HG03039 (cell line): ENCODE results near the gene AMPH.

Experiments
- ATAC-seq: cut with Tn5 transposase; IDR thresholded peaks from one replicate; pipeline ENCODE4 v1.9.1; 2021; ENCODE audit warnings: mild to moderate bottlenecking, moderate library complexity; ENCODE audit not compliant: unreplicated experiment

The AMPH gene

DNA sequence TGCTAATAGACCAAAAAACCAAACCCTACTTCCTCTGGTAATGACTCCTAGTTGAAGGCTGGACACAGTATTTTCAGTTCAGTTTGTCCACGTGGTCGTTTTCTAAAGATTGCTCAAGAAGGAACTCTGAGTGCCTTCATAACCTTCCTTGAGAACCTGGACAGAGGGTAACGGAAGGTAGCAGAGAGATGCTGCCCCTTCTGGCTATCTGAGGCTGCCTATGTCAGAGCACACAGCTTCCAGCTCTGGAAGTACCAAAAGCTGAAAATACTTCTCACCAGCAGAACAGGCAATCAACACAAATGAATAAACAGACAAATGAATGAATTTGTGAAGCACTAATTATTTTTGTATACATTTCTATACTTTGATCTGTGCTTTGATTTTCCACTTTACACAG, 85.2 kb downstream of the AMPH start:
- ATAC-seq: no peak

DNA sequence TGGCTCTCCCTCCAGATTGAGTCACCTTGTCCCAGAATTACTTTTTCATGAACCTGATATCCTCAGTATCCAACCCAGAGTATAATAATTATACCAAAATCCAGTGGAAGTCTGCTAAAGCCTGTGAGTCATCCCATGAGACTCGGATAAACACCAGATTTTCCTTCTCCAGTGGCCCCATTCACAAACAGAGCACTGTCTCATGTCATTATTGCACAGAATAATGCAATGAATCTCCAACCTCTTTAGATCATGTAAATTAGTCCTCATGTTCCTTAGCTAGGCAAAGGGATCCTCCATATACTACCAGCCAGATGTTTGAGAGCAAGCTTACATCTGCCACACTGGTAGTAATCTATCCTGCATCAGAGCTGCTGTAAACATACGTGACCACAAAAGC, 89.0 kb downstream of the AMPH start:
- no peak for ATAC-seq

DNA sequence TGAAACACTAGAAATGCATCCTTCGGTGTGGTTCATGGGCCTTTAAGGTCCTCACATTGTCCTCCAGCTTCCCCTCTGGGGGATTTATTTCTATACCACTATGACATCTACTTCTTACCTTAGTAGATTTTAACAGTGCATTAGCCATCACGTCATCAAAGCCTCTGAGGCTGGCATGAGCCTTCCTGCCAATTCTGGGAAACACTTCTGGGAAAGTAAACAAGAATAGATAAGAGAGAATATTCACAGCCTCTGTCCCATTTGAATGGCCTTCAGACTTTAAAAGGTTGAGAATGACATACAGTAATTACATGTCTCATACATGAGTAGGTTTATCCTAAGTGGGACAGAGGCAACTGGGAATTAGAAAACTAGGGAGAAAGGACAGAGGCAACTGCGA, 89.7 kb downstream of the AMPH start:
- ATAC-seq: no peak

DNA sequence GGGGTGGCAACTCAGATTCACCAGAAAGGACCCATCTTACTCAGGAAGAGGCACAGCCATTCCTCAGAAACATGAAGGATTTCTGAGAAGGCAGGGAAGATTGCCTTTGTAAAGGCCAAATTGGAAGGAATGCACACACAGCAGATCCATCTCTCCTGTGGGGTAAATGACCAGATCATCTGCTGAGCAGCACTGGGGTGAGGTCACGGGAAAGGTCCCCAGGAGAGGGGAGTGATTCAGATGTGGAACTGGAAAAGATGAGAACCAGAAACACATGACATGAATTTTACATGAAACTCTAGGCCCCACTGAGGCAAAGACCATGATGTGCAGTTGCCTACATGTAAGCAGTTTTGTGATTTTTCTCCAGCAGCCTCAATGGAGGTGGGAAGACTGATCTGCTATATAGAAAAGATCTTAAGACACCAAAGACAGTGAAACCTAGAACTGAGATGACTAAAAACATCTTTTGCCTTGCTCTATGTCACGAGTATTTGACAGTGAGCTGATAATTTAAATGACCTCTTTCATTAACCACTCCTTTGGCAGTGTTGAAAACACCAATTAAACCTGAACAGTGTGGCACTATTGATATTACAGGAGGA, 91.6 kb downstream of the AMPH start:
- no peak for ATAC-seq

DNA sequence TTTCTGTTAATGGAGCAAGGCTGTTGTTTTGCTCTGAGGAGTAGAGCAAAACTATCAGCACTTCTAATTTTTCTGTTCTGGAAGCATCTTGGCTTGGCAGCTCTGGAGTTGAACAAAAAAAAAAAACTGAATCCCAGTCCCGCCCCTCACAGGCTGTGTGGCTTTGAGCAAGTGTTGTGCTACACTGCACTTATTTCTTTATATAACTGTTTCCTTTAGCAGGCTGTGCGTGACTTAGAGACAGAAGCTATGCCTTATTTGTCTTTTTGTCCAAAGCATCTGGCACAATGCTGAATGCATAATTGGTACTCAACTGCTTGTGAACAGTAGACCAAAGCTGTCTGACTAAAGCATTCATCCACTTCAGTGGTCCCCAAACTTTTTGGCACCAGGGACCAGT, 96.1 kb downstream of the AMPH start:
- no peak for ATAC-seq

DNA sequence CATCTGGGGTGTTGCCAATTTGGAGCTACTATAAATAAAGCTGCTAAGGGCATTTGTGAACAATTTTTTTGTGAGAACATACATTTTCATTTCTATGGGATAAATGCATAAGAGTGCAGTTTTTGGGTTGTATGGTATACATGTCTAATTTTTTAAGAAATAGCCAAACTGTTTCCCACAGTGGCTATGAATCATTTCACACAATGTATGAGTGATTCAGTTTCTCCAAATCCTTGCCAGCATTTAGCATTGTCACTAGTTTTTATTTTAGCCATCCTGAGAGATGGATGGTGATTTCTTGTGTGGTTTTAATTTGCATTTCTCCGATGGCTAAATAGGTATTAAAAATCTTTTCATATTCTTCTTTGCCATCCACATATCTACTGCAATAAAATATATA, 105.3 kb downstream of the AMPH start:
- no peak for ATAC-seq

DNA sequence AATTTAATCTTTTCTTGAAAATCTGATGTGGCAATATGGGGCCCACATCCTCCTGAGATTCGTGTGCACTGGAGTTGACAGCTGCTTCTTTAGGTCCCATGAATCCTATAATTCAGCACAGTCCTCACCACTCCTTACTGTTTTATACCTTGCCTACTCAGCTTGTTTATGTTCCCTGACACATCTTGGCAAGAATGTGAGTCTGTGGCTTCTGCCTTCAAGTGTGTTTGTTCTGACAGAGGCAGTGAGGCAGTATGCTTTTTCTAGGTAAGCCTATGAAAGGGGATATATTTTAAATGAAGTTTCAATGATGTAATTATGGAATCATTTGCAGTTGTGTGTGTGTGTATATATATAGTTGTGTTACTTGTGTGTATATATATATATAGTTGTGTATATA, 106.4 kb downstream of the AMPH start:
- no peak for ATAC-seq

DNA sequence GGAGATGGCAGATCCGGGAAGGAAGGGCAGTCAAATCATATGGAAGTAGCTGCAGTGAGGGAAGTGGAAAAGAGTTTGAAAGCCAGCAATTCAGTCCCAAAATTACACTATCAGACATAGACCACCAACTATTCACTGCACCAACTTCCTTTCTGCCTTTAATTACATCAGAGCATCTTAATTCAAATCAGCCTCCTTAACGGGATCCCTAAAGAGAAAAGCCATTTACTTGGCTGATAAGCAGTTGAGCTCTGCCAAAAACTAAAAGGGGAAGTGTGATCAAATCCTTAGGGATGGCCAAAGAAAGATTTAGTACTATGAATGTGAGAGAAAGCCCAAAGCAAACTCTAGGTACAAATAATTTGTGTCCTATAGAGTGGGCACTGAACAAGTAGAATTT, 110.4 kb downstream of the AMPH start:
- ATAC-seq: no peak

DNA sequence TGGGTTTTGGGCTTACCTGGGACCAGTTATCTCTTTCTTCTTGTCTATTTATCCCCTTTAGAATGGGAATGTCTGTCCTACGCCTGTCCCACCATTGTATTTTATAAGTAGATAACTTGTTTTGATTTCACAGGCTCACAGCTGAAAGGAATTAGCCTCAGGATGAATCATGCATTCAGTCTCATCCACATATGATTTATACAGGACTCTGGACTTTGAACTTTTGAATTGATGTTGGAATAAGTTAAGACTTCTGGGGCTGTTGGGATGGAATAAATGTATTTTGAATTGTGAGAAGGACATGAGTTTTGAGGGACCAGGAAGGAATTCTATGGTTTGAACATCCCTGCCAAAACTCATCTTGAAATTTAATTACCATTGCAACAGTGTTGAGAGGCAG, 112.6 kb downstream of the AMPH start:
- no peak for ATAC-seq

DNA sequence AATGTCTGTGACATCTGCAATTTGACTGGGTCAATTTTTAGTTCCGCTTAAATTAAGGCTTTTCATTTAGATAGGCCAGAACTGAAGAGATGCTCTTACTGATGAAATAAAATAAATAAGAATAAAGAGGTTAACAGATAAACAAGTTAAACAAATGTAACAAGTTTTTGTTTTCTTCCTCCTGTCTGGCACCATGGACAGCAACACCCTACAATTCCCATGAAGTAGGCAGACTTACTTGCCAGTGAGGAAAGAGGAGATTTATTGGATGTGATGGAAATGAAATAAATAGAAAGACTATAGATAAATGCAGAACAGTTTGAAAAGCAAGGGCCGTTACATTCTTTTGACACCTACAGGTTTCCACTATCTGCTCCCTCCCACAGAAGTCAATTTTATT, 118.5 kb downstream of the AMPH start:
- ATAC-seq: no peak

DNA sequence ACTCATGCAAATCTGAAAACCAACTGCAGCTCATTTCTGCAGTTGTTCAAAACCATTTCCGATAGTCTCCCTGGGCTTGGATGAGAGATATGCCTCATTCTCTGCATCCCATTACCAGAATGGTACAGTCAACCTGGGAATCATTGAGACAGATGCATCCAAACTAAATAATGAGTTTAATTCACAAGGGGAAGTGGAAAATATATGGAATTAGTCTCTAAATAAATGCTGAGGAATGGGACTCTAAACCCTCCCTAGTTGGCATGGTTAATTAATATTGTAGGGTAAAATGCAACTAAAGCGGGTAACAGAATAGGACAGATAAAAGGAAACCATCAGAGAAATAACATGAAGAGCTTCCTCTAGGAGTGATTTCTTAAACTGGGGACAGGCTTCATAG, 118.9 kb downstream of the AMPH start:
- ATAC-seq: no peak

DNA sequence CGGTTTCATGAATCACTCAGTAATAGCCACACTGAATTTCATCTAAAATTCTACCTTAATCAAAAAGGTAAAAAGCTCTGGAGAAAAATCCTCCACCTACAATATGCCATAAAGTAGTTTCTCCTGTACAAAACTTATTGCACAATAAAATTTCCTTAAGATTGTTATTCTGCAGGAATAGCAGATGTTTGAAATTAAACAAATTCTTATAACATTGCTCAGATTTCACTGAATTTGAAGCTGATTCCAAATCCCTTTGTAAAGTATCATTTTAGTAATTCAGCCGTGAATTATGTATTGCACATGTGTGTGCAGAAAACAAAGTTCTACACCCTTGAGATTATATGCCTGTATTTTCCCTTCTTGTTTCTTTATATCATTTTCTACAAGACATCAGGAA, 123.8 kb downstream of the AMPH start:
- ATAC-seq: no peak

DNA sequence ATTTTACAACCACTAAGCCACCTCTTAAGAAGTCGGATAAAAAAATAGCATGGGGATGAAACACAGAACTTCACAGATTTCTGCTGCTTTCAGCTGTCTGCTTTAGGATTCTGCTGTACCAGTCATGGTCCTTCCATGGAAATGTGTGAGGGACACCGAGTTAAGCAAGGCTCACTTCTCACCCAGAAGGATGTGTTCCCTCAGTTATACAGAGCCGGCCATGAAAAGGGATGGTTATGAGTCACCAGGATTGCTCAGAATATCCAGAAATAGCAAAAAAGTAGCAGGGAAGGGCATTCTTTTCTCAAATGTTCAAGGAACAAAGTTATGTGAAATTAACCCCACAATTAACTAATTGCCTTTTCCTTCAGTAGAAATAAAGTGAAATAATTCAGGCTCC, 124.4 kb downstream of the AMPH start:
- ATAC-seq: no peak

DNA sequence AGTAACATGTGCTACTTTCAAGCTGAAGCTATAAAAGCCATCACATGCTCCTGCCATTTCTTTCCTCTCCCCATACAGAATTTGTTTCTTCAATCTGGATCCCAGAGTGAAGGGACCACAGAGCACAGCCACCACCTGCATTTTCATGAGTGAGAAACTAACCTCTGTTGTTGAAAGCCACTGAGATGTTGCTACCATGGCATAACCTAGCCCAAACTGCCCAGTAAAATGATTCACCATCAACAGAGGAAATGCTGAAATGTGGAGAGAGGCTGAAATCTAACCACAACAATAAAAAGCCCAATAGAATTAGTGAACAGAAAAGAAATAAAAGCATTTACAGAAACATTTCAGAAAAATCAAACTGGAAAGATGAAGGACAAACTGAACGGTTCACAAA, 125.2 kb downstream of the AMPH start:
- ATAC-seq: no peak

DNA sequence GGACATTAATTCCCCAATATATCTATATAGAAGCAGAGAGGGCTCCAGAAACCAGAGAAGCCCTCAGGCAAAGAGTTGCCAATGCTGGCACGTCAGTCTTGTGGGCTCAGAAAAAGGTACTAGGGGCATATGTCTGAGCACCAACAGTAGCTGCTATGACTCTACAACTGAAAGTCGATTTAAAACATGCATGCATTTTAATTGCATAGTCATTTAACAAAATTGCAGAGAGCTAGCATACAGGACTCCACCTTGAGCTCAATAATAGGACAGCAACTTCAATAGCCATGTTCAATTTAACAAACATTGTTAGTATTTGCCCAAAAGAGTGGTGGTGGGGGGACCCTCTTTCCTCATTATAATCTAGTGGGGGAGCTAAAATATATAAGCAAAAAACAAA, 126.5 kb downstream of the AMPH start:
- no peak for ATAC-seq

DNA sequence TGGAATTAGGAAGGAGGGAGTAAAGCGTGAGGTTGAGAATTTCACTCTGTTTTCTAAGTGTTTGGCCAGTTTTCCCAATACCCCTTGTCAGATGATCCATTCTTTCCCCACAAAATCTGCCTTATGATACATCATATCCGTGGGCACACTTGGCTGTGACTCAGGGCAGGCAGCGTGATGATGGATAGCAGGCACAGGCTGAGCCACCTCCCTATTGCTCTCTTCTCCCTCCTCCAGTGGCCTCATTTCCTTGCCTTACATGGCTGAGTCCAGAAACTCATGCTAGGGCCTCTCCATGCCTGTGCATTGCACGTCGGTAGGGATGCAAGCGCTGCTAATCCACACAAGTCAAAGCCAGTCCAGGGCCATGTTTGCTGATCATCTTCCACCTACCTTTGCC, 128.3 kb downstream of the AMPH start:
- no peak for ATAC-seq

DNA sequence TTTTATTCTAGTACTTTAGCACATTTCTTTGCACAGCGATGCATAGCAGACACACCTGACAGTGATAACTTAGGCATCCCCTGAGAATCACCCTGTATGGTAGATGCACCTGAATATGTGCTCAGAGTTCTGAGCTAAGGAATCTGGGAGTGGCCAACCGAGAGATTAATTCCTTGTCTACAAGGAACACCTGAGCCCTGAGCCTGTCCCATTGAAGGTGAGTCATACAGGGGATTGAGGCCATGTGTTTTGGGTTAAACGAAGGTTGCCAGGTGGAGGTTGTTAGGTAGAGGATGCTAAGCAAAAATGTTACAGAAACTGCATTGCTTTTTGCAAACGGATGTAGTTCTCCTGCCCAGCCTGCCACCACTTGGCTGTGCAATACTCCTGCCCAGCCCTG, 128.9 kb downstream of the AMPH start:
- ATAC-seq: no peak

DNA sequence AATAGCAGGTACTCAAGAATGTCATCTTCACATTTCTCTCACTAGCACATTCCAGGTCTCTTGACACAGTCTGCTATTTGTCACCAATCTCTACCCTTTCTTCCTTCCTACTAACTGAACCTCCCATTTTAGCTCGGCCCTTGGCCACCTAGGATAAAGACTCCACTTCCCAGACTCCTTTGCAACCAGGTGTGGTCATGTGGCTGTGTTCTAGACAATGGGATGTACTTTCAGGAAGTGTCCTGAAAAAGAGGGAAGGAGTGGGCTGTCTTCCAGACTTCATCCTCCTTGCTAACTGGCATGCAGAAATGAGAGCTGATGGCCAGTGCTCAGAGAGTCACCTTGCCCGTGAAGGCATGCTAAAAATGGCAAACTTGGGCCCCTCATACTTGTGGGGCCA, 139.2 kb downstream of the AMPH start:
- ATAC-seq: no peak

DNA sequence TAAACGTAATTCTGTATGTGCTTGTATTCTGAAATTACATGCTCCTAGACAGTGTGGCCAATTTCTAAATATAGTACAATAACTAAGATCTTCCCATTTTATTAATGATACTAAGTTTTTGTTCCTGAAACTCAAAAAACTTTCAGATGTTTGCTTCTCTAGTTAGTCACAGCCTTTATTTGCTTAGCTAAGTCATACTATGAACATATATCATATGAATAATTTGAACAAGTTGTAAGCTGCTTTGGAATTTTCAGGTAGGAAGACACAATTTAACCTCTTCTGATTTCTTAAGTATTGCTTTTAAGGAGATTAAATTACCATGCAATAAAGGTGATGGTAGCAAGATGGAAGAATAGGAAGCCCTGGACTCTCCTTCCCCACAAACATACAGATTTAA, 148.7 kb downstream of the AMPH start:
- no peak for ATAC-seq

DNA sequence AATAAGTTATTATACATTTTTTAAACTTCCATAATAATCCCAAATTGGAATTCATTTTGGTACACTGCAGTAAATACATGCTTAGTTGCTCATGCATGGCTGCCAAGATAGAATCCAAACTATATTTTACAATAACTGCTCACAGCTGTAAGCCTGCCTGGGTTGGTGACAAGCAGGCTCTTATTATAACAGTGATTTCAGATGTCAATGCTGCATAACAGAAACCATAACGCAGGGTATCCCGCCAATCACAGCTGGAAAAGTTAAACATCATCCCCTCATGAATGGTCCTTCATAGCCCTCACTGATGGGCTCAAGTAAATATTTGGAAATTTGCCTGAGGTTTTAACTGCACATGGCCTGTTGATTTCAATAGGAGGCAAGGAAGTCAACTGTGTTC, 149.8 kb downstream of the AMPH start:
- no peak for ATAC-seq

DNA sequence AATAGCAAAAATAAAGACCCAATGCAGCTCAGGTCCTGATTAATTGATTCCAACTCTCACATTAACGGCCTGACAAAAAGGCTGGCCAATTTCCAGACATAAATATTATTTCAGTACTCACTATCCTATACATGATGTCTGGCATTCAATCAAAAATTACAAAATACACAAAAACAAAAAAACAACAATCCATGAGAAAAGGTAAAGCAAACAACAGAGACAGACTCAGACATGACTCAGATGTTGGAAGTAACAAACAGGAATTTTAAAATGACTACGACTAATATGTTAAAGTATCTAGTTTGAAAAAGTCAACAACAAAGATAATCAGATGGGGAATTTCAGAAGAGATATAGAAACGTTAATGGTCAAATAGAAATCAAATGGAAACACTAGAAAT, 152.8 kb downstream of the AMPH start:
- ATAC-seq: no peak

DNA sequence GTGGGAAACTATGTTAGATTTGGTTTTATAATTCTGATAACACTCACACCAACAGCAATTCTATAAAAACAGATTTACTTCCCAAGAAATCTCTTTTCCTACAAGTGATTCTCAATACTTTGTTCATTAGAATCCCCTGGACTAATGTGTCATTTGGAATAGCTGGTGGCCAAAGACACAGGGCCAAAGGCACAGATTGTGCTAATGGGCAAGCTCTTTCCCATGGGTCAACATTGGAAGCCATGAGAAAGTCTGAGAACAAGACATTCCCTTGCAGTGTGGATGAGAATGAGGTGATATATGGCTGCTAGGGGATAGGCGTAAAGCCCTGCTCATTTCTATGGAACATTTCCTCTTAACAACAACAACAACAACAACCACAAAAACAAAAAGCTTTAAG, 153.8 kb downstream of the AMPH start:
- no peak for ATAC-seq

DNA sequence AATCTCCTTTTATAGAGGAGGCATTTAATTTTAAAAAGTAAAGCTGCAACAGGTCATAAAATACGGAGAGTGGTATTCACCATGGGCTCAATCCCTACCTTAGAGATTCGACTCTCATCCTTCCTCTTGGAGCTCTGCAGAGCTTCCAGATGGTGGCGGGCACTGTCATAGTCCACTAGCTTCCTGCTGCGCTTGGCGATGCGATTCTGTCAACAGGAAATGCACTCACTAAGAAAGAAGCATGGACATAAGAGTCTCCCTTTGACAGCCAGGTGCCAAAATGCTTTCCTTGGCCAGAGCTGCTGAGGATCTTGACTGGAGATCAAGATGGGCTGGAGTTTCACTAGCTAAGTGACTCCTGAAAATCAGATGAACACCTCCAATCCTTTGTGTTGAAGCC, 154.4 kb downstream of the AMPH start:
- no peak for ATAC-seq

DNA sequence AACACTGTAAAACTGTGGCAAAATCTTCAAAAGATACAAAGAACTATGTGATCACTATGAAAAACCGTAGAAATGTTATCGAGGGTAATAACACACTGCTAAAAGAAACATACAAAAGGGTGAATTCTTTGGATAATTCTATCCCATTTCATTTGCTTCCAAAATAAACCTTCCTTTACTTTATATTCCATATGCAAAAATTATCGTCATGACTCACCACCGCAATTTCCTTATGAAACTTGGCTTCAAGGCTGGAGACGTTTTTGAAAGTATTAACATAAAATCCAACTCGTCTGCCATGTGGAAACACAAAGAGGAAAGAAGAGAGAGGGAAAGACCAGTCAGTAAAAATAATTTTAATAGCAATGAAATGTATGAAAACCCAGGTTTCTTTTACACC, 165.2 kb downstream of the AMPH start:
- ATAC-seq: no peak
